HEK293 (cell line): ENCODE results near the gene RNF4.

Experiments
- RBAK ChIP-seq: fragments of 450-650 bp; formaldehyde crosslinking; IDR thresholded peaks from 2 replicates; pipeline ENCODE4 v1.5.1; 2016; ENCODE audit warnings: missing biosample characterization, missing genetic modification characterization
- ZNF335 ChIP-seq: fragments of 450-650 bp; formaldehyde crosslinking; conservative IDR thresholded peaks from 2 replicates; pipeline ENCODE4 v1.5.1; 2016; ENCODE audit warnings: missing biosample characterization, missing genetic modification characterization
- ZNF416 ChIP-seq: fragments of 450-650 bp; formaldehyde crosslinking; IDR thresholded peaks from 2 replicates; pipeline ENCODE4 v1.5.1; 2016; ENCODE audit warnings: missing biosample characterization, missing genetic modification characterization
- ZNF544 ChIP-seq: fragments of 450-650 bp; formaldehyde crosslinking; IDR thresholded peaks from 2 replicates; pipeline ENCODE4 v1.5.0; 2017; ENCODE audit warnings: missing biosample characterization, missing genetic modification characterization
- ZNF777 ChIP-seq: fragments of 450-650 bp; formaldehyde crosslinking; IDR thresholded peaks from 2 replicates; pipeline ENCODE4 v1.5.1; 2017; ENCODE audit warnings: missing biosample characterization, missing genetic modification characterization, borderline replicate concordance
- TF ChIP-seq, protein P1 (sequence below): fragments of 450-650 bp; formaldehyde crosslinking; IDR thresholded peaks from 2 replicates; pipeline ENCODE4 v1.5.1; 2016; ENCODE audit warnings: missing biosample characterization, missing genetic modification characterization

DNA sequence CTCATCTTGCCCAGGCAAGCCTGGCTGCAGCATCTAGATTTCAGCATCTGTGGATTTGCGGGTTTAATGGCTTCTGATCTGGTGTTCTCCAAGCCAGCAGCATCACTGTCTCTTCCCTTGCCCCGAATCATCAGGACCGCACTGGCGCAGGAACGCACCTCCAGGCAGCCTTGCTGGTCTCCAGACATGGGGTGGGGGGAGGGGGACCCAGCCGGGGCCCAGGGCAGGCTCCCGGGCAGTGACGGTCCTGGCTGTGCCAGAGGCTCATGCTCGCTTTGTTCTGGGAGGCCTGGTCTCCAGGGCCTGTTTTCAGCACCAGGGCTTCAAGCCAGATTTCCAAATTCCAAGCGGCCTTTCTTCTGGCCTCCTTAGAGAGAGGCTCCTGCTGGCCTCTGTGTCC, 45.2 kb upstream of the RNF4 start:
- TF ChIP-seq ZNF777 (tag by site-specific recombination): no peak
- no peak for TF ChIP-seq ZNF335 (tag by site-specific recombination)
- TF ChIP-seq, protein P1, sequence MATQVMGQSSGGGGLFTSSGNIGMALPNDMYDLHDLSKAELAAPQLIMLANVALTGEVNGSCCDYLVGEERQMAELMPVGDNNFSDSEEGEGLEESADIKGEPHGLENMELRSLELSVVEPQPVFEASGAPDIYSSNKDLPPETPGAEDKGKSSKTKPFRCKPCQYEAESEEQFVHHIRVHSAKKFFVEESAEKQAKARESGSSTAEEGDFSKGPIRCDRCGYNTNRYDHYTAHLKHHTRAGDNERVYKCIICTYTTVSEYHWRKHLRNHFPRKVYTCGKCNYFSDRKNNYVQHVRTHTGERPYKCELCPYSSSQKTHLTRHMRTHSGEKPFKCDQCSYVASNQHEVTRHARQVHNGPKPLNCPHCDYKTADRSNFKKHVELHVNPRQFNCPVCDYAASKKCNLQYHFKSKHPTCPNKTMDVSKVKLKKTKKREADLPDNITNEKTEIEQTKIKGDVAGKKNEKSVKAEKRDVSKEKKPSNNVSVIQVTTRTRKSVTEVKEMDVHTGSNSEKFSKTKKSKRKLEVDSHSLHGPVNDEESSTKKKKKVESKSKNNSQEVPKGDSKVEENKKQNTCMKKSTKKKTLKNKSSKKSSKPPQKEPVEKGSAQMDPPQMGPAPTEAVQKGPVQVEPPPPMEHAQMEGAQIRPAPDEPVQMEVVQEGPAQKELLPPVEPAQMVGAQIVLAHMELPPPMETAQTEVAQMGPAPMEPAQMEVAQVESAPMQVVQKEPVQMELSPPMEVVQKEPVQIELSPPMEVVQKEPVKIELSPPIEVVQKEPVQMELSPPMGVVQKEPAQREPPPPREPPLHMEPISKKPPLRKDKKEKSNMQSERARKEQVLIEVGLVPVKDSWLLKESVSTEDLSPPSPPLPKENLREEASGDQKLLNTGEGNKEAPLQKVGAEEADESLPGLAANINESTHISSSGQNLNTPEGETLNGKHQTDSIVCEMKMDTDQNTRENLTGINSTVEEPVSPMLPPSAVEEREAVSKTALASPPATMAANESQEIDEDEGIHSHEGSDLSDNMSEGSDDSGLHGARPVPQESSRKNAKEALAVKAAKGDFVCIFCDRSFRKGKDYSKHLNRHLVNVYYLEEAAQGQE (tag by site-specific recombination): no peak
- TF ChIP-seq RBAK (tag by site-specific recombination): no peak
- no peak for TF ChIP-seq ZNF544
- TF ChIP-seq ZNF416 (tag by site-specific recombination): no peak
